Measurements from ENCODE around the gene SUPT4H1.
"Not testable (repeated sequence)": the region's sequence is repeated elsewhere in the genome, so short reads cannot be mapped to it uniquely, and the experiment has no call there.

The SUPT4H1 gene

DNA sequence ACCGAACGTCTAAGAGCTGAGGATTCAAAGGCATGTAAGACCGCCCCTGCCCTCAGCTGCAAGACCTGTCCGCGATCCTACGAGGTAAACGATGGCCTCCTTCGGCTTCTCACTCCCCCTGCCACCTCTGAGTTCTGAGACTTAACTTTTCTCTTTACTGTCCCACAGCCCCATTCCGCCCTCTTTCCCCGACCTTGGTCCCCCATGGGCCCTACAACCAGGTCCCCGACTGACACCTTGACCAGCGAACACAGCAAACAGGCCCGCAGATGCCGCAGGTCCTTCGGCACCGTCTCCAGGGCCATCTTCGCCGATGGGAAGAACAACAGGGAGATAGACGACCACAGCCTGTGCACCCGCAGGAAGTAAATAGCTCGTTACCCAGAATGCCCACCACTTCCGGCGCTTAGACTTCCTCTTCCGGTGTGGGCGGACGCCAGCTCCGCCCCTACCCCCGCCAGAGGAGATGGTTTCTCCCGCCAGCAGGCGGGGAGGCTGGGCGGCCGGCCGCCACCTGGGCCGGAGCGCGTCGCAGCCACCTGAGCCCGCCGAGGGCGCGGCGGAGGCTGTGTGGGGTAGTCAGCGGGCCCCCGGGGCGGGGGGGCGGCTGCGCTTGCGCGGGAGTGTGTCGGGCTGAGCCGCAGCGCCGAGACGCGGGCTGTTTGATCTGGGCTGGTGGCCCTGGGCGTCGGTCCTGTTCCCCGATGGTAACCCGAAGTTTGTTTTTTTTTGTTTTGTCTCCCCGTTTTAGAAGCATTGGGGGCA lies at the start of gene SUPT4H1:
SUPT4H1 (minus strand) TSS at position 371 of the 765 bp plus-strand sequence; CDS start at position 305, 66 bp downstream.
- no peaks in the 10 kb centered on the region for H3K9me3 ChIP-seq (ENCODE audit: control insufficient read depth in 1 of 2, low read length in 2 of 2)
- no peaks in the 10 kb centered on the region for H3K27me3 ChIP-seq (ENCODE audit: control insufficient read depth in 1 of 2, insufficient read depth in 2 of 2, low read length in 2 of 2)
- peaks cover 21 to 30% of the 10 kb centered on the region in 2 donors for H3K4me1 ChIP-seq (ENCODE audit: control insufficient read depth in 1 of 2, insufficient read depth in 2 of 2, low read length in 2 of 2)
- H3K4me3 ChIP-seq (ENCODE audit: low read depth in 1 of 2, low read length in 2 of 2): peak within 1 kb of the TSS; percentile 91 to 97
- peaks cover 26 to 57% of the 10 kb centered on the region in 2 donors for H3K36me3 ChIP-seq (ENCODE audit: control insufficient read depth in 1 of 2, insufficient read depth in 2 of 2, low read length in 2 of 2)
- peak within 1 kb of the TSS; percentile 85 for H3K27ac ChIP-seq (ENCODE audit: low read depth, low read length)
- peak within 1 kb of the TSS; percentile 95 to 96 for H3K9ac ChIP-seq (ENCODE audit: low read depth in 1 of 2, low read length in 2 of 2)

DNA sequence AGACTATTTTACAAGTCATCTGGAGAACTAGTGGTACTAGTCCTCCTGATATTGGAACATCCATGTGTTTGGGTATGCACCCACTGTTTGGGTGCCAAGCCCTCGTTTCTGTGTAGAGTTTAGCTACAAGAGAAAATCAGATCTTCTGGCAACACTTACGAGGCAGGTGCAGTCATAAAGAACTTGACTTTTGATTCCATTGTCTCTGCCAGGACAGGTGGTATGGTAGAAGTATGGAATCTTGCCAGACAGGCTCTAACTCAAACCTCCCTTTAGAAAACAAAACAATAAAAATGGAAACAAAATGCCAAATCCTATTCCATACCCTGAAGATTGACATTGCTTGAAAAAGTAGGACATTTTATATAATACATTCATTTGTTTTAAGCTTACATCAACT lies 49.3 kb upstream of the SUPT4H1 start:
- H3K36me3 ChIP-seq (ENCODE audit: control insufficient read depth in 1 of 2, insufficient read depth in 2 of 2, low read length in 2 of 2): peaks cover 0 to 6% of the 10 kb centered on the region in 2 donors
- H3K4me3 ChIP-seq (ENCODE audit: low read depth in 1 of 2, low read length in 2 of 2): no peak overlapping the region
- no peak overlapping the region for H3K9ac ChIP-seq (ENCODE audit: low read depth in 1 of 2, low read length in 2 of 2)
- no peaks in the 10 kb centered on the region for H3K27me3 ChIP-seq (ENCODE audit: control insufficient read depth in 1 of 2, insufficient read depth in 2 of 2, low read length in 2 of 2)
- H3K9me3 ChIP-seq (ENCODE audit: control insufficient read depth in 1 of 2, low read length in 2 of 2): no peaks in the 10 kb centered on the region
- H3K27ac ChIP-seq (ENCODE audit: low read depth, low read length): no peak overlapping the region
- H3K4me1 ChIP-seq (ENCODE audit: control insufficient read depth in 1 of 2, insufficient read depth in 2 of 2, low read length in 2 of 2): peaks cover 35 to 63% of the 10 kb centered on the region in 2 donors

DNA sequence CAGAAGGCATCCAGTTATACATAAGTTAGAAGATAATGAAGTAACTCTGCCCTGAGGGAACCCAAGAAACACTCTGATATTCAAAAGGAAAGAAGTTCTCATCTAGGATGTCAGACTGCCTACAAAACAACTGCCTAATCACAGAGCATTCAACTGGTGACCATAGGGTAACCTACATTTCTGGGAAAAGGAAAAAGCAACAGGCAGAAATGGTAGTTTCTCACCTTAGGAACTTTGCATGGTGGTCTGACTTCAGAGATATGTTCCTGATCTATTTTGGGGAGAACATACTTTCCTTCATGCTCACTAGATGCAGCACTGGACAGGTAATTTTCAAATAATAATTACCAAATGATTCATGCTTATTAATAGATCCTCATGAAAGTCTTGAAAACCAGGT lies 48.8 kb upstream of the SUPT4H1 start:
- H3K4me3 ChIP-seq (ENCODE audit: low read depth in 1 of 2, low read length in 2 of 2): no peak overlapping the region
- H3K36me3 ChIP-seq (ENCODE audit: control insufficient read depth in 1 of 2, insufficient read depth in 2 of 2, low read length in 2 of 2): peaks cover 0 to 6% of the 10 kb centered on the region in 2 donors
- H3K27me3 ChIP-seq (ENCODE audit: control insufficient read depth in 1 of 2, insufficient read depth in 2 of 2, low read length in 2 of 2): no peaks in the 10 kb centered on the region
- no peak overlapping the region for H3K9ac ChIP-seq (ENCODE audit: low read depth in 1 of 2, low read length in 2 of 2)
- no peak overlapping the region for H3K27ac ChIP-seq (ENCODE audit: low read depth, low read length)
- no peaks in the 10 kb centered on the region for H3K9me3 ChIP-seq (ENCODE audit: control insufficient read depth in 1 of 2, low read length in 2 of 2)
- peaks cover 40 to 68% of the 10 kb centered on the region in 2 donors for H3K4me1 ChIP-seq (ENCODE audit: control insufficient read depth in 1 of 2, insufficient read depth in 2 of 2, low read length in 2 of 2)

DNA sequence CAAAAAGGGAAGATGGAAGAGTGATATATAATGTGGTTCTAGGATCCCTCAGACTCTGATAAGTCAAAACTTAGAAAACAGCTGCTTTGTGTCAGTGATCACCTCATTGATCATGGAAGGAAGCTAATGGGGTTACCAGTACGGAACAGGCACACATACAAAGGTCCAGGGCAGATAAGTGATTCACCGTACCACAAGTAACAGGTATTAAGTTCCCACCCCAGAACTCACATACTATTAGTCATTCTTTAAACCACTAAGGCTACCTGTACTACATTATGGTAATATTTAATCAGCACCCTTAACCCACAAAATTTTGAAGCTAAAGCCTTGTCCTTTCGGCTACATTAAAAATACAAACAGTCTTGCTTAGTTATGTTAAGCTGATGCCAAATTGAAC lies 48.0 kb upstream of the SUPT4H1 start:
- no peak overlapping the region for H3K9ac ChIP-seq (ENCODE audit: low read depth in 1 of 2, low read length in 2 of 2)
- peaks cover 0 to 6% of the 10 kb centered on the region in 2 donors for H3K36me3 ChIP-seq (ENCODE audit: control insufficient read depth in 1 of 2, insufficient read depth in 2 of 2, low read length in 2 of 2)
- no peaks in the 10 kb centered on the region for H3K9me3 ChIP-seq (ENCODE audit: control insufficient read depth in 1 of 2, low read length in 2 of 2)
- no peak overlapping the region for H3K4me3 ChIP-seq (ENCODE audit: low read depth in 1 of 2, low read length in 2 of 2)
- no peaks in the 10 kb centered on the region for H3K27me3 ChIP-seq (ENCODE audit: control insufficient read depth in 1 of 2, insufficient read depth in 2 of 2, low read length in 2 of 2)
- peaks cover 49 to 76% of the 10 kb centered on the region in 2 donors for H3K4me1 ChIP-seq (ENCODE audit: control insufficient read depth in 1 of 2, insufficient read depth in 2 of 2, low read length in 2 of 2)
- H3K27ac ChIP-seq (ENCODE audit: low read depth, low read length): no peak overlapping the region

DNA sequence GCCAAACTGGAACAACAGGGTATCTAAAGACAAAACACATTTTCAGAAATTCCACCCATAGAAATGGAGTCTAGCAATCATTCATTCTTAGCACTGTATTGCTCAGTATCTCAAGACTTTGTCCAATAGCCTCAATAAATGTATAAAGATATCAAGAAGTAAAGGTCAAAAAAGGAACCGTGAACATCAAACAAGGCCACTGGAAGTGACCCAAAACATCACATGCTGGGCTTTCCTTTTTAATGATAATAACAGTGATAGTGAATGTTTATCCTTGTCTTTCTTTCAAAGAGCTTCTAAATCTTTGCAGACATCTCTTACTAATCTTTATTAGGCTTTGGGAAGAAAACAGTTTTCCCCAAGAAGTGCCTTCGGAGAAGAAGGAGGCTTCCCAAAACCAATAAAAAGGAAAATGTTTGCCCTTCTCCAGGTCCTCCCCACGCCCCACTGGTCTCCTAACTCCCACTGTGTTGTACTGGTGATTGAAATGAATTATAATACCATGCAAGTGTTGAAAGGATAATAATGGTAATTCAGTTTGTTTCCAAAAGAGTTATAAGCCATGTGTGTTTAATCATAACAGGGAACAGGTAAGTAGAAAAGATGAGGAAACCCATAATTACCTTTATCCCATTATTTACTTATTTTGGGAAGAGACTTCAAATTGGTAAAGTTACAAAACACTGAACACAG lies 46.7 kb upstream of the SUPT4H1 start:
- Histone ChIP-seq H3K27ac (ENCODE audit: low read depth, low read length) (no peak overlapping the region), H3K9ac (ENCODE audit: low read depth in 1 of 2, low read length in 2 of 2) (no peak overlapping the region), H3K4me1 (ENCODE audit: control insufficient read depth in 1 of 2, insufficient read depth in 2 of 2, low read length in 2 of 2) (peaks cover 59 to 76% of the 10 kb centered on the region in 2 donors), H3K36me3 (ENCODE audit: control insufficient read depth in 1 of 2, insufficient read depth in 2 of 2, low read length in 2 of 2) (peaks cover 0 to 6% of the 10 kb centered on the region in 2 donors), H3K9me3 (ENCODE audit: control insufficient read depth in 1 of 2, low read length in 2 of 2) (no peaks in the 10 kb centered on the region), H3K27me3 (ENCODE audit: control insufficient read depth in 1 of 2, insufficient read depth in 2 of 2, low read length in 2 of 2) (no peaks in the 10 kb centered on the region), H3K4me3 (ENCODE audit: low read depth in 1 of 2, low read length in 2 of 2) (no peak overlapping the region)

DNA sequence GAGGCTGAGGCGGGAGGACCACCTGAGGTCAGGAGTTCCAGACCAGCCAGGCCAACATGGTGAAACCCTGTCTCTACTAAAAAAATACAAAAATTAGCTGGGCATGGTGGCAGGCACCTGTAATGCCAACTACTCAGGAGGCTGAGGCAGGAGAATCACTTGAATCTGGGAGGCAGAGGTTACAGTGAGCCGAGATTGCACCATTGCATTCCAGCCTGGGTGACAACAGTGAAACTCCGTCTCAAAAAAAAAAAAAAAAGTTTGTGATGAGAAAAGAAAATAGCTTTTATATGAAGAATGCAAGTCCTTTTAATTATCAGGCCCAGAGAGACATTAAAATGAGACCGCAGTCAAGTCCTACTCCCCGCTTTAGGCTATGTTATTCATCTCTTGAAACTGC lies 45.4 kb upstream of the SUPT4H1 start:
- peaks cover 59 to 67% of the 10 kb centered on the region in 2 donors for H3K4me1 ChIP-seq (ENCODE audit: control insufficient read depth in 1 of 2, insufficient read depth in 2 of 2, low read length in 2 of 2)
- not testable (repeated sequence) for H3K27ac ChIP-seq (ENCODE audit: low read depth, low read length); H3K27me3 ChIP-seq (ENCODE audit: control insufficient read depth in 1 of 2, insufficient read depth in 2 of 2, low read length in 2 of 2); H3K9me3 ChIP-seq (ENCODE audit: control insufficient read depth in 1 of 2, low read length in 2 of 2); H3K36me3 ChIP-seq (ENCODE audit: control insufficient read depth in 1 of 2, insufficient read depth in 2 of 2, low read length in 2 of 2); H3K4me3 ChIP-seq (ENCODE audit: low read depth in 1 of 2, low read length in 2 of 2); H3K9ac ChIP-seq (ENCODE audit: low read depth in 1 of 2, low read length in 2 of 2)

DNA sequence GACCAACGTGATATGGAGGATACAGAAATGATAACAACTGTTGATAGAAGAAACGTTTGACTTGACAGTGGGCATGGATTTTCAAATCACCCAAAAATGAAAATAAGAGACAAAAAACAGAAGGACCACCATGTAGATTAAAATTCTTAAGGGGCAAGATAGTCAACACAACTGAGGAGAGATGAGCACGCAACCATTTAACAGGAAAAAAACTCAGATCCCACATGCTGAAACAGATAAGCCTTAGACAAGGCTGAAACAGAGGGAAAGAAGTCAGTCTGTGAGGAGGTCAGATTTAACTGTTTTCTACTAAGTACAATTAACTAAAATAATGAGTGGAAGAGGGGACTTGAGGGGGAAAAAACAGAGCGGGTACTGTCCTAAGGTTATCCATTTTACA lies 44.2 kb upstream of the SUPT4H1 start:
- Histone ChIP-seq H3K9me3 (ENCODE audit: control insufficient read depth in 1 of 2, low read length in 2 of 2) (no peaks in the 10 kb centered on the region), H3K36me3 (ENCODE audit: control insufficient read depth in 1 of 2, insufficient read depth in 2 of 2, low read length in 2 of 2) (no peaks in the 10 kb centered on the region), H3K4me1 (ENCODE audit: control insufficient read depth in 1 of 2, insufficient read depth in 2 of 2, low read length in 2 of 2) (peaks cover 60 to 66% of the 10 kb centered on the region in 2 donors), H3K27me3 (ENCODE audit: control insufficient read depth in 1 of 2, insufficient read depth in 2 of 2, low read length in 2 of 2) (no peaks in the 10 kb centered on the region), H3K27ac (ENCODE audit: low read depth, low read length) (no peak overlapping the region), H3K9ac (ENCODE audit: low read depth in 1 of 2, low read length in 2 of 2) (no peak overlapping the region), H3K4me3 (ENCODE audit: low read depth in 1 of 2, low read length in 2 of 2) (no peak overlapping the region)

DNA sequence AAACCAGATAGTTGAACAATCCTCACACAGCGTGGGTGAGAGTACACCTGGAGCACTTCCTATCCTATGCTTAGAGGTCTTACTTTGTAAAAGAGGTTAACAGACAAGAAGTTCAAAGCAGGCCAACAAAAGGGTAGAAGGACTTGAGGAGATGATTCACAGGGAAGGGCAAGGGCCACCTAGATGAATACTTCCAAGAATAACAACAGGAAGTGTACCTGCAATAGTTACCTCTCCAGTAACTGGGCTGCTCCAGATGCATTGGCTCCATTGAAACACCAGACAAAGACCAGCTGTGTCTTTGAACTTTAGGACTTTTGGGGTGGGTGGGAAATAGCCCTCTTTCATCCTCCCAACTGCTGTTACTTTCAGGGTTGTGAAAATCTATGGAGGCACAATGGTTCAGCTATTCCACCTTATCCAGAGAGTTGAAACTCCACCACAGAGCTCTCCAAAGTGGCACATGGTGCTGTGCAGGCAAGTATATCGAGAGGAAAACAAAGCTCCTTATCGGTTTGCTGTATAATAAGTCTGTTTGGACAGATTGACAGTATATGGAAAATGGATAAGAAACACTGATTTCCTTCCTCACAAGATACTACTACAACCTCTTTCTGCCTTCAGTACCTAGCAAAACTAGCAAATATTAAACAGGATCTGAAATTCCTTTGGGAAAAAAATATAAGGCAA lies 42.7 kb upstream of the SUPT4H1 start:
- H3K4me3 ChIP-seq (ENCODE audit: low read depth in 1 of 2, low read length in 2 of 2): peak overlapping the region; percentile 0 to 19
- H3K27me3 ChIP-seq (ENCODE audit: control insufficient read depth in 1 of 2, insufficient read depth in 2 of 2, low read length in 2 of 2): no peaks in the 10 kb centered on the region
- H3K4me1 ChIP-seq (ENCODE audit: control insufficient read depth in 1 of 2, insufficient read depth in 2 of 2, low read length in 2 of 2): peaks cover 56 to 72% of the 10 kb centered on the region in 2 donors
- no peaks in the 10 kb centered on the region for H3K36me3 ChIP-seq (ENCODE audit: control insufficient read depth in 1 of 2, insufficient read depth in 2 of 2, low read length in 2 of 2)
- H3K27ac ChIP-seq (ENCODE audit: low read depth, low read length): peak overlapping the region; percentile 15
- H3K9ac ChIP-seq (ENCODE audit: low read depth in 1 of 2, low read length in 2 of 2): no peak overlapping the region
- no peaks in the 10 kb centered on the region for H3K9me3 ChIP-seq (ENCODE audit: control insufficient read depth in 1 of 2, low read length in 2 of 2)

DNA sequence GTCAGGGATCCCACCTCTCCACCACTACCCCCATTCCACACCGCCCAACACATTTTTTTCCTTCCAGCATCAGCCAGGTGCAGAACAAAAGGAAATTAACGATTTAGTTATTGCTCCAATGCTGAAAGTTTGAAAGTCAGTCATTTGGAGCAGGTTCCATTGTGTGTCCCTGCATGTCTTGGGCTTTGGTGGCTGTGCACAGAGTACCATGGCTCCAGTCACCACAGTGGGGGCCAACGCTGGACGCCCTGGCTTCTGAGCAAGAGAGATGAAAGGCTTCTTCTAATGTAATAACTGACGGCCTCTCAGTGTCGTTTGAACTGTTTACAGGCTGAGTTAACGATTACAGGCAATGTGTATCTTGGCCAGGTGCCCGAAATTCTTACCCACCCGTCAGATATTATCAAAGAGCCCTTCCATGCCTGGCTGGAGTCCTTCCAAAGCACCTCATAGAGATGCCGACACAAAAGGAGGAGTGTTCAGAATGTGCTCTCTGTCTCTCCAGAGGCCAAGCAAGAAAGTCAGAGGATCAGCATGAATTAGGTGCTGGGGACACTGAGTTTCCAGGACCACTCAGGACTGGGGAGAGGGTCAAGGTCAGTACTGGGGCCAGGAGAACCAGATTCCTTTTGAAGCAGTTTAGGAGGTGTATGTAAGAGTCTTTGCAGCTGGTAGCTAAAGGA lies 39.4 kb upstream of the SUPT4H1 start:
- Histone ChIP-seq H3K4me3 (ENCODE audit: low read depth in 1 of 2, low read length in 2 of 2) (peak overlapping the region; percentile 12 to 31), H3K9ac (ENCODE audit: low read depth in 1 of 2, low read length in 2 of 2) (peak overlapping the region; percentile 8 to 17), H3K4me1 (ENCODE audit: control insufficient read depth in 1 of 2, insufficient read depth in 2 of 2, low read length in 2 of 2) (peaks cover 62 to 73% of the 10 kb centered on the region in 2 donors), H3K27ac (ENCODE audit: low read depth, low read length) (no peak overlapping the region), H3K36me3 (ENCODE audit: control insufficient read depth in 1 of 2, insufficient read depth in 2 of 2, low read length in 2 of 2) (no peaks in the 10 kb centered on the region), H3K27me3 (ENCODE audit: control insufficient read depth in 1 of 2, insufficient read depth in 2 of 2, low read length in 2 of 2) (no peaks in the 10 kb centered on the region), H3K9me3 (ENCODE audit: control insufficient read depth in 1 of 2, low read length in 2 of 2) (no peaks in the 10 kb centered on the region)
